HG02852 (cell line): ENCODE data around the gene MYL11.
"Not testable (repeated sequence)": the region's sequence is repeated elsewhere in the genome, so short reads cannot be mapped to it uniquely, and the experiment has no call there.

ENCODE experiments used
- ATAC-seq: cut with Tn5 transposase; IDR thresholded peaks from one replicate; pipeline ENCODE4 v1.9.1; 2021; ENCODE audit warnings: mild to moderate bottlenecking, moderate library complexity; ENCODE audit not compliant: unreplicated experiment

Gene MYL11

GRCh38 chr16:30374538-30374937, at the start of gene MYL11:
MYL11 (plus strand) TSS chr16:30374802; CDS start chr16:30374858, 56 bp downstream.
- ATAC-seq, result no peak

- peak; percentile 85 for ATAC-seq
These were observed 40.1 kb upstream of the MYL11 start for GRCh38 chr16:30334473-30334989.

- ATAC-seq, result peak; percentile 75
These were observed 39.5 kb upstream of the MYL11 start for GRCh38 chr16:30335028-30335597.

- no peak for ATAC-seq
These were observed 38.8 kb upstream of the MYL11 start for GRCh38 chr16:30335598-30336474.

- not testable (repeated sequence) for ATAC-seq
These were observed 36.6 kb upstream of the MYL11 start for GRCh38 chr16:30337964-30338357.

GRCh38 chr16:30338715-30339114, 35.9 kb upstream of the MYL11 start:
- not testable (repeated sequence) for ATAC-seq

- no peak for ATAC-seq
These were observed 34.0 kb upstream of the MYL11 start for GRCh38 chr16:30340621-30341020.

GRCh38 chr16:30341971-30342370, 32.6 kb upstream of the MYL11 start:
- not testable (repeated sequence) for ATAC-seq

- no peak for ATAC-seq
These were observed 31.7 kb upstream of the MYL11 start for GRCh38 chr16:30342751-30343490.

- not testable (repeated sequence) for ATAC-seq
These were observed 31.1 kb upstream of the MYL11 start for GRCh38 chr16:30343491-30343820.

- no peak for ATAC-seq
These were observed 28.3 kb upstream of the MYL11 start for GRCh38 chr16:30346286-30346685.

GRCh38 chr16:30348113-30348512, 26.5 kb upstream of the MYL11 start:
- ATAC-seq, result no peak

- ATAC-seq, result no peak
These were observed 25.7 kb upstream of the MYL11 start for GRCh38 chr16:30348929-30349328.

GRCh38 chr16:30349675-30350074, 24.9 kb upstream of the MYL11 start:
- no peak for ATAC-seq

GRCh38 chr16:30350134-30350871, 24.3 kb upstream of the MYL11 start:
- ATAC-seq, result peak; percentile 52

- ATAC-seq, result no peak
These were observed 23.6 kb upstream of the MYL11 start for GRCh38 chr16:30351001-30351441.

- no peak for ATAC-seq
These were observed 22.8 kb upstream of the MYL11 start for GRCh38 chr16:30351586-30352419.

- ATAC-seq, result no peak
These were observed 21.9 kb upstream of the MYL11 start for GRCh38 chr16:30352488-30353401.
